Body of pancreas (tissue), 4 donors: ENCODE data around the gene BNIP1. TPM values are rescaled to one million over a fixed set of nuclear protein-coding genes. Genes with fewer than 3 reads are reported as not detected.

Experiments used
- ATAC-seq: fragments of 150-250 bp; one replicate; pipeline ENCODE4 v1.9.1; 2016
- DNase-seq, 4 donors: peaks; one replicate each; pipeline ENCODE4 v3.0.0-alpha.2; 2019
- H3K27ac ChIP-seq, 4 donors: fragments of 200-600 bp; sonication (generic); 1 replicate in 3 of 4; 2 replicates in 1 of 4; pipeline versions ENCODE4 v1.5.1 to v1.6.1; 2016 to 2019; ENCODE audit warnings: mild to moderate bottlenecking in 1 of 4, mixed read lengths in 1 of 4, moderate library complexity in 1 of 4
- H3K27me3 ChIP-seq, 2 donors: fragments of 200-600 bp; sonication (generic); one replicate each; pipeline ENCODE4 v1.6.0; 2016; ENCODE audit warnings: mild to moderate bottlenecking in 1 of 2
- H3K36me3 ChIP-seq, 2 donors: fragments of 200-600 bp; sonication (generic); replicated peaks in 1 of 2; 2 replicates each; pipeline ENCODE4 v1.5.1; 2016; ENCODE audit warnings: low read depth in 2 of 2; ENCODE audit not compliant: insufficient read depth in 1 of 2
- H3K4me1 ChIP-seq: fragments of 200-600 bp; sonication (generic); one replicate; pipeline ENCODE4 v1.6.0; 2016
- H3K4me3 ChIP-seq, 2 donors: fragments of 200-600 bp; sonication (generic); 1 replicate in 1 of 2; 2 replicates in 1 of 2; pipeline ENCODE4 v1.5.1; 2016 to 2019
- H3K9me3 ChIP-seq, 3 donors: fragments of 200-600 bp; sonication (generic); 1 replicate in 2 of 3; 2 replicates in 1 of 3; pipeline ENCODE4 v1.5.1; 2016
- CTCF ChIP-seq, 7 experiments: fragments of 450-650 bp in 4 of 7; fragments of 200-600 bp in 3 of 7; sonication (generic) in 3 of 7; IDR thresholded peaks; one replicate each; pipeline ENCODE4 v1.5.1; 2016 to 2019; ENCODE audit warnings: antibody characterized with exemption in 7 of 7
- POLR2A ChIP-seq, 3 donors: fragments of 450-650 bp; IDR thresholded peaks; one replicate each; pipeline ENCODE4 v1.6.1; 2016; ENCODE audit warnings: antibody characterized with exemption in 3 of 3, mild to moderate bottlenecking in 2 of 3
- WGBS, 2 donors: methylation state at CpG; one replicate each; pipeline ENCODE4 v1.1.5; 2017; 5-methylcytosine and 5-hydroxymethylcytosine counted together
- intact Hi-C: fragments of 100-400 bp; cut with DNase I; formaldehyde crosslinking; loops from one replicate; pipeline ENCODE4 v1.15.1; 2023
- total RNA-seq, 2 donors: library from RNA; depleted of rRNA; stranded (reverse); fragments of >200 nt; gene quantifications; one replicate each; pipeline ENCODE4 v1.1.0, GENCODE V29; 2016

Gene BNIP1
- total RNA-seq, 2 donors from 2014 or later, result 3.1 to 7.3 TPM

GRCh38 chr5:173213236-173213933, 69.1 kb downstream of the BNIP1 start:
- Histone ChIP-seq H3K9me3 (no peaks in the 10 kb centered on the region), H3K36me3 (no peaks in the 10 kb centered on the region), H3K4me1 (no peaks in the 10 kb centered on the region), H3K4me3 (no peak overlapping the region), H3K27ac (no peak overlapping the region), H3K27me3 (no peaks in the 10 kb centered on the region)
- TF ChIP-seq POLR2A (IDR thresholded peaks at IDR 0.05) (no peak), CTCF (IDR thresholded peaks at IDR 0.05) (no peak)
- no peak for ATAC-seq
- intact Hi-C loops, result no loop called here
- DNase-seq, result no peak
- WGBS, 2 donors, result 91 to 100% methylated on average over 5 to 13 of the region's 49 CpGs

Other genes with a start within 250 kb of the BNIP1 start
- 10 to 100 TPM in 1 of 2 donors, 1 to 10 TPM in 1; 7.3 to 11.4 TPM for gene RPL26L1, start 185.1 kb upstream of the BNIP1 start, total RNA-seq
- 10 to 100 TPM; 41.2 to 68.7 TPM for gene ATP6V0E1, start 160.8 kb upstream of the BNIP1 start, total RNA-seq
- gene CREBRF, start 88.2 kb upstream of the BNIP1 start, total RNA-seq, result 10 to 100 TPM; 19.7 to 37.2 TPM
- gene NKX2-5, start 90.7 kb downstream of the BNIP1 start, total RNA-seq, result not detected
- 10 to 100 TPM in 1 of 2 donors, 1 to 10 TPM in 1; 9.9 to 35.0 TPM for gene STC2, start 183.9 kb downstream of the BNIP1 start, total RNA-seq